HG02798 (cell line): Measurements from ENCODE around the gene PTPA.
"Not testable (repeated sequence)": the region's sequence is repeated elsewhere in the genome, so short reads cannot be mapped to it uniquely, and the experiment has no call there.

Experiments used
- ATAC-seq: cut with Tn5 transposase; IDR thresholded peaks from one replicate; pipeline ENCODE4 v1.9.1; 2021; ENCODE audit warnings: mild to moderate bottlenecking; ENCODE audit not compliant: unreplicated experiment, poor library complexity

The PTPA gene

GRCh38 chr9:129187042-129187441 is 75.8 kb downstream of the PTPA start:
- no peak for ATAC-seq

- ATAC-seq: not testable (repeated sequence)
Measured at GRCh38 chr9:129189971-129190370, 78.8 kb downstream of the PTPA start.

- ATAC-seq: no peak
Measured at GRCh38 chr9:129191234-129191633, 80.0 kb downstream of the PTPA start.

GRCh38 chr9:129193655-129194054 is 82.4 kb downstream of the PTPA start:
- ATAC-seq: no peak

- ATAC-seq: no peak
Measured at GRCh38 chr9:129194221-129194620, 83.0 kb downstream of the PTPA start.

GRCh38 chr9:129195606-129196005 is 84.4 kb downstream of the PTPA start:
- ATAC-seq: no peak

GRCh38 chr9:129197045-129197444 is 85.8 kb downstream of the PTPA start:
- not testable (repeated sequence) for ATAC-seq

GRCh38 chr9:129197978-129198318 is 86.7 kb downstream of the PTPA start:
- no peak for ATAC-seq
